NT2/D1 (cell line): ENCODE data around the gene KAZALD1.

ENCODE experiments used
- DNase-seq: peaks from one replicate; pipeline ENCODE4 v3.0.0-alpha.2; 2011; ENCODE audit warnings: low read depth, low spot score
- H3K27me3 ChIP-seq: 2 replicates; pipeline ENCODE4 v1.6.0; 2011; ENCODE audit warnings: mild to moderate bottlenecking; ENCODE audit not compliant: insufficient read length, insufficient read depth
- H3K36me3 ChIP-seq: 2 replicates; pipeline ENCODE4 v1.6.1; 2011; ENCODE audit warnings: mild to moderate bottlenecking, low read length, mixed read lengths; ENCODE audit not compliant: insufficient read depth, insufficient read length
- H3K4me1 ChIP-seq: 2 replicates; pipeline ENCODE4 v1.5.1; 2011; ENCODE audit not compliant: insufficient read depth, insufficient read length
- H3K4me3 ChIP-seq: 2 replicates; pipeline ENCODE4 v1.5.1; 2011; ENCODE audit warnings: low read depth; ENCODE audit not compliant: insufficient read length
- H3K9ac ChIP-seq: 2 replicates; pipeline ENCODE4 v1.6.0; 2011; ENCODE audit warnings: low read depth; ENCODE audit not compliant: insufficient read length
- H3K9me3 ChIP-seq: 2 replicates; pipeline ENCODE4 v1.5.1; 2011; ENCODE audit warnings: mild to moderate bottlenecking, low read length; ENCODE audit not compliant: insufficient read depth
- SUZ12 ChIP-seq: IDR thresholded peaks from 2 replicates; pipeline ENCODE4 v1.6.1; 2011; ENCODE audit not compliant: insufficient read length, insufficient read depth; ENCODE audit errors: extremely low read depth
- YY1 ChIP-seq: IDR thresholded peaks from 2 replicates; pipeline ENCODE4 v1.6.1; 2011; ENCODE audit not compliant: insufficient read length, insufficient read depth
- ZNF274 ChIP-seq: IDR thresholded peaks from 2 replicates; pipeline ENCODE4 v1.6.1; 2011; ENCODE audit warnings: mild to moderate bottlenecking, low read depth, low read length

Gene KAZALD1

DNA sequence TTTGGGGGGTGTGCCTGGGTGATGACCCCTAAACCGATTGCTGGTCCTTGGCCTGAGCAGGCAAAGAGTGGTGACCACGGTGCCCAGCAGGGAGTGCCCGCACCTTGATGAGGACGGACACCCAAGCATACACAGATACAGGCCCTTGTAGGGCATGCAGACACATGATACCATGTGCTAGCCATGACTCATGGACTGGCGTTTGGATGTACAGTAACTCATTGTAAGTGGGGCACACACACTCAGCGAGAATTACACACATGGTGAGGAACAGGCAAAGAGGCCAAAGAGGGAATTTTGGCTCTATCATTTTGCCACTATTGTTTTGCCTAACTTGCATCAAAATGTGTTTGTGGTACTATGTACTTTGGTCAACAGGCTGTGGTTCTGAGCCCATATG is 24.1 kb downstream of the KAZALD1 start:
- TF ChIP-seq SUZ12 (no peak), ZNF274 (no peak), YY1 (no peak)
- no peak for DNase-seq
- Histone ChIP-seq H3K4me1 (no peaks in the 10 kb centered on the region), H3K9me3 (no peaks in the 10 kb centered on the region), H3K4me3 (no peak overlapping the region), H3K27me3 (peaks cover 19% of the 10 kb centered on the region), H3K9ac (no peak overlapping the region), H3K36me3 (no peaks in the 10 kb centered on the region)

DNA sequence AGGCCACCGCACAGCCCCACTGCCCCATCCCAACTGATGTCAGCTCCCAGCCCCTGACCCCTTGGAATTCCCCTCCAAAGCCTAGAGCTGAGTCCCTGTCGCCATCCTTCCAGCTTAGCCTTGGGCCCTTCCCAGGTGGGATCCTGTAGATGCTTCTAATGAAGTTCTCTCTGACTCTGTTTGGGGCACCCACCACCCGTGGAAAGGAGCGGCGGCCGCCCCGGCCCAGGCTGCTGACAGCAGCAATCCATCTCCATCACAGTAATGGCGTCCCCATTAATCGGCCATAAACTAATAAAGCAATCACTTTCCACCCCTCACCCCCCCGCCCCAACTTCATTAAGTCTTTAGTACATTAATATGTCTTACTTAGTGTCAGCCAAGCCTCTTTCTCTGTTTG is 25.6 kb downstream of the KAZALD1 start:
- Histone ChIP-seq H3K4me3 (no peak overlapping the region), H3K4me1 (no peaks in the 10 kb centered on the region), H3K9me3 (no peaks in the 10 kb centered on the region), H3K9ac (no peak overlapping the region), H3K36me3 (no peaks in the 10 kb centered on the region), H3K27me3 (peaks cover 8% of the 10 kb centered on the region)
- DNase-seq, result no peak
- TF ChIP-seq YY1 (no peak), SUZ12 (no peak), ZNF274 (no peak)

DNA sequence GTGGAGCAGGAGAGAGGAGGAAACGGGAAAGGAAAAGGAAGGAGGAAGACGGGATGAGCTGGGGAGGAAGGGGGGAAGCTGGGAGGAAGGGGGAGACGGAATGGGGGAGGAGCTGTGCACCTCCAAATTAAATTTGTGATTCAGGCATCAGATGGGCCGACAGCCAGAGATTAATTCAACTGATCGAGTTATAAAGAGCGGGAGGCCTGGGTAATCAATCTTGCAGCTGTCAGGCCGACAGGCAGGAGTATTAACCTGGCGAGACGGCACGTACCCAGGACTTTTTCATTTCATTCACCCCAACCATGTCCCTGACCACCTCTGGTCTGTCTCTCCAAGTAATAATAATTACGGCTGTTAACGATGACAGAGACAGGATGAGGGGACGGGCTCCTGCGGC is 26.2 kb downstream of the KAZALD1 start:
- Histone ChIP-seq H3K4me3 (no peak overlapping the region), H3K36me3 (no peaks in the 10 kb centered on the region), H3K27me3 (peaks cover 6% of the 10 kb centered on the region), H3K9me3 (no peaks in the 10 kb centered on the region), H3K9ac (no peak overlapping the region), H3K4me1 (no peaks in the 10 kb centered on the region)
- TF ChIP-seq YY1, result no peak
- TF ChIP-seq SUZ12, result no peak
- TF ChIP-seq ZNF274, result no peak
- no peak for DNase-seq

DNA sequence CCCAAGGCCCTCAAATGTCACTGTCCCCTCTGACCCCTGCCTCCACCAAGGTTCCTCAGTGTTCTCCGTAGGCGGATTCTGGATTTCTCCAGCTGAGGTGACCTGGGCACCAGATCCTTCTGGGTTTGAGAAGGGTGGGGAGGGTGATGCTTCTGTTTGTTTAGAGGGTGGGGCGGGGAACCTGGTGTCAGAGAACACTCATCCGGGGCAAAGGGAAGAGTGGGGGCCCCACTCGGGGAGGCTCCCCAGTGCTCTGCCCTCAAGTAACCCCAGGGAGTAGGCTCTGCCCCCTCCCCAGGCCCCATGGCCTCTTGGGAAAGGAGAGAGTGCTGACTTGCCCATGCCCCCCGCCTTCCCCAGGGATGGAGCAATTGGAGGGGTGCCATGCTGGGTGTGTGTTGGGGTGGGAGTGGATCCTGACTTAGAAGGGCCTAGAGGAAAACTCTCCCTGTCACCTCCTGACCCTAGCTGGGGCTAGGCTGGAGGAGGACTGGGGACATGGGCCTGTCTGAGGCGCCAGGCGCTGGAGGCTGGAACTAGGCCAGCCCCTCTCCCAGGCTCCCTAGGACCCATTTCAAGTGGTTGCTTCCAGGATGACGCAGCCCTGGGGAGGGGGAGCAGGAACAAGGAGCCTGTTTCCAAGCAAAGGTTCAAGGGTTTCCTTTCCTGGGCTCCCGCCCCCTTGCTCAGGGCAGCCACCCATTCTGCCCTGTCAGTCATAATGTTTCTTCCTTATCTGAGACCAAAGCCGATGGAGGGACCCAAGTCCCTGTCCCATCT is 27.9 kb downstream of the KAZALD1 start:
- Histone ChIP-seq H3K9ac (no peak overlapping the region), H3K27me3 (no peaks in the 10 kb centered on the region), H3K36me3 (no peaks in the 10 kb centered on the region), H3K9me3 (no peaks in the 10 kb centered on the region), H3K4me3 (no peak overlapping the region), H3K4me1 (peaks cover 5% of the 10 kb centered on the region)
- no peak for DNase-seq
- no peak for TF ChIP-seq ZNF274
- TF ChIP-seq YY1, result no peak
- no peak for TF ChIP-seq SUZ12

DNA sequence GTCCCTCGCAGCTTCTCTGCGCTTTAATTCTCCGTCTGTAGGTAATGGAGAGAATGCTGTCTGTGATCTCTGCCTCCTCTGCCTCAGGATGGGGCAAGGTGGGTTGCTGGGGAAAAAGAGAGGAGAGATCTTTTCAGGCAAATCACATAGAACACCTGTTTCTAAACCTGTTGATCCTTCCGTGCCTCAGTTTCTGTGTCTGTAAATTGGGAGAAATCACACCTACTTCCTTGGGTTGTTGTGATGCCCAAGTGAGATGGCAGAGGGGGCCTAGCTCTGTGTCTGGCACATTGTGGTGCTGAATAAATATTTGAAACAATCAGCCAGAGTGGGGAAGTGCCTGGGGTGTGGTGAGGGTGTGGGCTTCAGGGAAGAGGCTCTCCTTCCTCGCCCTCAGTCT is 28.8 kb downstream of the KAZALD1 start:
- DNase-seq, result no peak
- Histone ChIP-seq H3K9ac (no peak overlapping the region), H3K4me3 (no peak overlapping the region), H3K9me3 (no peaks in the 10 kb centered on the region), H3K27me3 (no peaks in the 10 kb centered on the region), H3K36me3 (no peaks in the 10 kb centered on the region), H3K4me1 (peaks cover 5% of the 10 kb centered on the region)
- TF ChIP-seq YY1, result no peak
- no peak for TF ChIP-seq SUZ12
- no peak for TF ChIP-seq ZNF274

DNA sequence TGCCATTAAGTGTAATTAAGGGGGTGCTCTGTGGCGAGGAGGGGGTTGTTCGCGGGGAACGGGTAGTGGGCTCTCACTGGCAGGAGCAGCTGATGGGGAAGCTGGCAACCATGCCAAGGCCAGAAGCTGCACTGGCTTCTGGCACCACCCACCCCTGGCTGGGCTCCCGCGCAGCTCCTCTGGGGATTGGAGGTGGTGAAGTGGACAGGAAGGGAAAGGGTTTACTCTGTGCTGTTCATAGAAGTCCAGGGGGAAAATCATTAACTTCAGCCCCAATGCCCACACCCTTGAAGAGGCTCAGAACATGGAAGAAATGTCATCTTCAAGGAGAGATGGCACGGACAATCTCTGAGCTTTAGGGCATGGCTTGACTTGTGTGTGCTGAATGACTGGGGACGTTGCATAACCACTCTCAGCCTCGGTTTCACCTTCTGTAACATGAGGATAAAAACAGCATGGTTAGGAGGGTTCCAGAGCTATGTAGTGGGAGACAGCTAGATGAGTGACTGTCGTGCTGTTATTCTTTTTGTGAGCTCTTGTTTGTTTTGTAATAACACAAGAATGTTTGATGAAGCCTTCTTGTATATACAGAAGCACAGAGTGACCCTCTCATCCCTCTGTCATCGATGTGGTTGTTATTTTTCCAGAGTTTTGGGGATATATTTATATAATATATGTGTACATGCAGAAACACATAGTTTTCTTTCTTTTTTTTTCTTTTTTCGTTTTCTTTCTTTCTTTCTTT is 29.9 kb downstream of the KAZALD1 start:
- Histone ChIP-seq H3K9me3 (no peaks in the 10 kb centered on the region), H3K9ac (no peak overlapping the region), H3K4me3 (no peak overlapping the region), H3K36me3 (no peaks in the 10 kb centered on the region), H3K4me1 (peaks cover 9% of the 10 kb centered on the region), H3K27me3 (no peaks in the 10 kb centered on the region)
- TF ChIP-seq ZNF274 (no peak), YY1 (no peak), SUZ12 (no peak)
- no peak for DNase-seq

DNA sequence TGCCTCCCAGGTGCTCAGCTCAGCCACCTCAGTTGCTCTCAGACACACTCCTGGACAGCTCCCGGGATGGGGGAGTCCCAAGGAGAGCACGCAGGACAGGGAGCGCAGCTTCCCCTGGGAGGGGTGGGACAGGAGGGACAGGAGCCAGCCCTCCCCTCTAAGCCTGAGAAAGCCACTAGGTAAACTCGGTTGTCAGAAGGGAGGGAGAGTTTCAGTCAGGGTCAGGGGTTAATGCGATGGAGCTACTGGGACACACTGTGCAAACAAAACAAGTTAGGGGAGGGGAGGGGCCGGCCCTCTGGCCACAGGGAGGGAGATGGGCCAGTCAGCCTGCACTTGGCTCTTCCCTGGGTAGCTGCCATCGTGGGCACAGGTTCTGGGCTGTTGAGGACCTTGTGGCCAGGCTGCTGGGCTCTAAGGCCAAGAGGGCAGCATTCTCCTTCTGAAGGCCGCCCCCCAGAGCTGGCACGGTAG is 31.1 kb downstream of the KAZALD1 start:
- DNase-seq, result no peak
- no peak overlapping the region for H3K9ac ChIP-seq
- no peaks in the 10 kb centered on the region for H3K9me3 ChIP-seq
- H3K4me1 ChIP-seq, result peaks cover 9% of the 10 kb centered on the region
- H3K27me3 ChIP-seq, result no peaks in the 10 kb centered on the region
- H3K36me3 ChIP-seq, result no peaks in the 10 kb centered on the region
- TF ChIP-seq SUZ12 (no peak), ZNF274 (no peak), YY1 (no peak)
- no peak overlapping the region for H3K4me3 ChIP-seq
